DND-41 (cell line): ENCODE data around the gene TUFM.
"Not testable (repeated sequence)": the region's sequence is repeated elsewhere in the genome, so short reads cannot be mapped to it uniquely, and the experiment has no call there.

Source experiments
- CTCF ChIP-seq: IDR thresholded peaks from 2 replicates; pipeline ENCODE4 v1.5.1; 2012; ENCODE audit warnings: borderline replicate concordance, low read length, moderate library complexity, mild to moderate bottlenecking; ENCODE audit not compliant: poor library complexity, severe bottlenecking; ENCODE audit errors: extremely low read depth
- EZH2 ChIP-seq: IDR thresholded peaks from 3 replicates; pipeline ENCODE4 v1.6.1; 2012; ENCODE audit warnings: borderline replicate concordance, low read depth, mild to moderate bottlenecking, moderate library complexity, low read length, inconsistent platforms; ENCODE audit not compliant: severe bottlenecking

GRCh38 chr16:28881565-28881964 is 35.4 kb upstream of the TUFM start:
- not testable (repeated sequence) for TF ChIP-seq CTCF, EZH2
